GM10248 (cell line): ENCODE measurements around the gene MROH7.
A peak's percentile ranks its signal among the peaks of the same experiment; 100 is the strongest.

Experiments used
- CTCF ChIA-PET: fragments of 300-600 bp; sonication (Branson Sonifier 250); formaldehyde crosslinking; extraction: SDS; loops from one replicate; lab custom pipeline; 2021; ENCODE audit warnings: antibody characterized with exemption; lab: Yijun Ruan, JAX
- POLR2A ChIA-PET: fragments of 350-650 bp; sonication (Branson Sonifier 250); formaldehyde crosslinking; extraction: SDS; loops from one replicate; lab custom pipeline; 2020; ENCODE audit warnings: antibody characterized with exemption; lab: Yijun Ruan, JAX
- DNase-seq: peaks from one replicate; pipeline ENCODE4 v3.0.0; 2012; ENCODE audit errors: extremely low spot score
- CTCF ChIP-seq: IDR thresholded peaks from 2 replicates; pipeline ENCODE4 v1.5.1; 2012; ENCODE audit warnings: mild to moderate bottlenecking, low read depth; ENCODE audit errors: extremely low read depth, missing control alignments, control extremely low read depth

Gene MROH7

GRCh38 chr1:54715493-54716298, 74.1 kb downstream of the MROH7 start, which contains the start of gene TTC4:
TTC4 (plus strand) TSS chr1:54715861; CDS start chr1:54715909, 48 bp downstream.
- no peak for TF ChIP-seq CTCF
- POLR2A ChIA-PET, result interaction anchor here (1.3 kb wide), 1 partner anchor 85 kb away, joined by 3 read pairs; the partner anchor contains the start of gene TTC22
- peak; percentile 95 for DNase-seq
- CTCF ChIA-PET, result interaction anchor here (1.3 to 1.7 kb wide), 2 partner anchors 12 to 50 kb away, joined by 3 to 5 read pairs; no protein-coding TSS in a partner anchor

DNA sequence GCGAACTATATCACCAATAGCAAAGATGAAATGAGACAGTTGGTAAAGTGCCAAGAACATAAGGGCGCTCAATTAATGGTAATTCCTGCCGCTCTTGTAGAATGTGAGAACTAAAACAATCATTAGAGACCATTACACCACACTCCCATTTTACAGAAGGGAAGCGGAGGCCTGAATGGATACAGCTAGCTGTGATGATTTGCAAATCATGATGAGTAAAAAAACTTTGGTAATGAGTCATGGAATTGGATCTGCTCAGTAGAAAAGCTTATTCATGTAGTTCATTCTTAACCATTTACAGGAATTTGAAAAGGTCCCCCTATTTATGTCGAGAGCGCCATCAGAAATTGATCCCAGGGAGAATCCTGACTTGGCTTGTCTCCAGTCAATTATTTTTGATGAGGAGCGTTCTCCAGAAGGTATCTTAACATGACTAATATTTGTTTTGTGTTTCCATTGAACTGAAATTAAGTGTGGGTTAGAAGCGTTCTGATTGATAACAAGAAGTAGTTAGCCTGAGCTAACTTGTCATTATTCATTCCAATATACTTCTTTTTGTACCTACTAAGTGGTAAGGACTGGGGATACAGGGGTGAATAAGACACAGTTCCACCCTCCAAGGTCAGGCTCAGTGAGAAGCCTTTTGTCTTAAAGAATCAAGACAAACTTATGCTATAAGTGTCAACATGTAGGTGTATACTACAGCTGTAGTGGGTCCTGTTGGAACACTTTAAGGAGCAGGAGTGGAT, 74.9 kb downstream of the MROH7 start:
- ChIA-PET POLR2A (interaction anchor here (1.3 kb wide), 1 partner anchor 84 kb away, joined by 3 read pairs; the partner anchor contains the start of gene TTC22), CTCF (interaction anchor here (0.6 to 1.7 kb wide), 3 partner anchors 49 to 517 kb away, joined by 3 to 5 read pairs (median 3); partner anchors contain the start of genes CYB5RL and MRPL37)
- DNase-seq, result no peak
- no peak for TF ChIP-seq CTCF

- POLR2A ChIA-PET, result no interaction called here
Measured at GRCh38 chr1:54721719-54722118, 80.1 kb downstream of the MROH7 start.

DNA sequence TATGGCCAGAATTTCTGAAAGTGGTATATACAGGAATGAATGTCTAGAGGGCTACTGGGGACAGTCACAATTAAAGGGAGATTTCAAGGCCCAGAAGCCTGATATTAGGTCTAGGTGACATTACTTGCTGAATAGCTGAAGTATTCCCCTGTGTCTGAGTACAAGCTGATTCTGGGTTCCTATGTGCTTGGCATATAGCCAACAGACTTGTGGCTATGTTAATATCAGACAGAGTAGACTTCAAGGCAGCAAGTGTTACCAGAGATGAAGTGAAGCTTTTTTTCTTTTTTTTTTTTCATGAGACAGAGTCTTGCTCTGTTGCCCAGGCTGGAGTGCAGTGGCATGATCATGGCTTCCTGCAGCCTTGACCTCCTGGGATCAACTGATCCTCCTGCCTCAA, 82.4 kb downstream of the MROH7 start:
- DNase-seq, result no peak
- CTCF ChIA-PET, result interaction anchor here (1.1 to 1.2 kb wide), 2 partner anchors 11 to 15 kb away, joined by 3 read pairs; no protein-coding TSS in a partner anchor
- TF ChIP-seq CTCF, result no peak
- POLR2A ChIA-PET, result interaction anchor here (0.5 kb wide), 1 partner anchor 11 kb away, joined by 3 read pairs; no protein-coding TSS in a partner anchor

More at GRCh38 chr1:54721719-54722118, 80.1 kb downstream of the MROH7 start:
- CTCF ChIA-PET, result interaction anchor here (1.3 kb wide), 1 partner anchor 9 kb away, joined by 4 read pairs; no protein-coding TSS in a partner anchor
- DNase-seq, result no peak
- no peak for TF ChIP-seq CTCF

GRCh38 chr1:54724771-54725170, 83.2 kb downstream of the MROH7 start:
- TF ChIP-seq CTCF, result no peak
- ChIA-PET CTCF (interaction anchor here (1.0 to 1.2 kb wide), 4 partner anchors 10 to 15 kb away, joined by 3 to 5 read pairs (median 3); no protein-coding TSS in a partner anchor), POLR2A (no interaction called here)
- DNase-seq, result no peak

DNA sequence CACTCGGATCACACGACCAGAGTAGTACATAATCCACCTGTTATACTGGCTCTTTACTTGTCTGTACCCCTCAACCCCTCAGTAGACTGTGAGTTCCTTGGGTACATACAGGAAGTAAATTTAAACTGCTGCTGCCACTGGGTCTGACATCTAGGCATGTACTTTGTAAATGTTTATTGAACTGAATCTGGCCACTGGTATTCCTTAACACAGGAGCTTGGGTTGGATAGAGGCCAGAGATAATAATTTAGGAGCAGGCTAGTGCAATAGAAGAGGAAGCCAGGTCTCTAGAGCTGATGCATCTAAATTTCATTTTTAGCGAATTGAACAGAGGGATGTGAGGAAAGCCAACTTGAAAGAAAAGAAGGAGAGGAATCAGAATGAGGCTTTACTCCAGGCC, 86.4 kb downstream of the MROH7 start:
- DNase-seq, result no peak
- TF ChIP-seq CTCF, result no peak
- POLR2A ChIA-PET, result no interaction called here
- CTCF ChIA-PET, result interaction anchor here (0.8 to 1.7 kb wide), 2 partner anchors 13 to 14 kb away, joined by 3 to 5 read pairs; partner anchors contain the start of gene TTC4
